Activated T-cell treated with anti-CD3 and anti-CD28 coated beads, Interleukin-2, amount 50 U/mL, for 24 hours (primary cell): ENCODE data around the gene C1orf141.
A peak's percentile ranks its signal among the peaks of the same experiment; 100 is the strongest.
"Not testable (repeated sequence)": the region's sequence is repeated elsewhere in the genome, so short reads cannot be mapped to it uniquely, and the experiment has no call there.

Source experiments
- DNase-seq: peaks from one replicate; pipeline ENCODE4 v3.0.0-alpha.2; 2020
- H3K27ac Mint-ChIP-seq: 2 replicates; pipeline ENCODE4 v1.8.0; 2020; ENCODE audit warnings: mild to moderate bottlenecking, mixed read lengths
- H3K27me3 Mint-ChIP-seq: 2 replicates; pipeline ENCODE4 v1.8.0; 2020; ENCODE audit warnings: mixed read lengths
- H3K36me3 Mint-ChIP-seq: 2 replicates; pipeline ENCODE4 v1.8.0; 2020; ENCODE audit warnings: low read depth, mixed read lengths
- H3K4me1 Mint-ChIP-seq: 2 replicates; pipeline ENCODE4 v1.8.0; 2020; ENCODE audit warnings: low read depth, mixed read lengths
- H3K4me3 Mint-ChIP-seq: 2 replicates; pipeline ENCODE4 v1.8.0; 2020; ENCODE audit warnings: mild to moderate bottlenecking, moderate library complexity, mixed read lengths
- H3K9me3 Mint-ChIP-seq: 2 replicates; pipeline ENCODE4 v1.8.0; 2020; ENCODE audit warnings: mixed read lengths

The C1orf141 gene

GRCh38 chr1:67088440-67088839 lies 46.3 kb downstream of the C1orf141 start:
- no peaks in the 10 kb centered on the region for H3K9me3 Mint-ChIP-seq
- H3K4me3 Mint-ChIP-seq = no peak overlapping the region
- H3K36me3 Mint-ChIP-seq = no peaks in the 10 kb centered on the region
- no peaks in the 10 kb centered on the region for H3K4me1 Mint-ChIP-seq
- no peak for DNase-seq
- H3K27me3 Mint-ChIP-seq = peaks cover 3% of the 10 kb centered on the region
- no peak overlapping the region for H3K27ac Mint-ChIP-seq

- no peak overlapping the region for H3K27ac Mint-ChIP-seq
These were observed 49.4 kb downstream of the C1orf141 start for GRCh38 chr1:67085326-67085725.

DNA sequence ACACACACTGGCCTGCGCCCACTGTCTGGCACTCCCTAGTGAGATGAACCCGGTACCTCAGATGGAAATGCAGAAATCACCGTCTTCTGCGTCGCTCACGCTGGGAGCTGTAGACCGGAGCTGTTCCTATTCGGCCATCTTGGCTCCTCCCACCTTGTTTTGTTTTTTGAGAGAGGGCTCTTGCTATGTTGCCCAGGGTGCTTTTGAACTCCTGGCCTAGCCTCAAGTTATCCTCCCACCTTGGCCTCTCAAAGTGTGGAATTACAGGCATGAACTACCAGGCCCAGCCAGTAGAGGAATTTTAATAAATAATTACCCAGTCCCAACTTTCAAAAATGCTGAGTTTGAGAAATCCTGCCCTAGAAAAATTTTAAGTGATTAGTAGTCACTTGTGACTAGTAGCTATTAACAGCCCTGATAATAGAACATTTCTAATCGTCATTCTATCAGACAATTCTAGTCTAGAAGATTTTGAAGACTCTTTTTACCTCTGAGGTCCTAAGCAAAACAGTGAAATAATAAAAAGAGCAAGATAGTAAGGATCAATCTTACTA lies 49.9 kb downstream of the C1orf141 start:
- Mint-ChIP-seq H3K4me1 (no peaks in the 10 kb centered on the region), H3K27me3 (no peaks in the 10 kb centered on the region), H3K4me3 (no peak overlapping the region), H3K27ac (no peak overlapping the region), H3K36me3 (no peaks in the 10 kb centered on the region), H3K9me3 (no peaks in the 10 kb centered on the region)
- DNase-seq = no peak

More at GRCh38 chr1:67085326-67085725, 49.4 kb downstream of the C1orf141 start:
- no peaks in the 10 kb centered on the region for H3K36me3 Mint-ChIP-seq
- H3K4me1 Mint-ChIP-seq = no peaks in the 10 kb centered on the region
- H3K4me3 Mint-ChIP-seq = no peak overlapping the region
- H3K27me3 Mint-ChIP-seq = no peaks in the 10 kb centered on the region
- no peaks in the 10 kb centered on the region for H3K9me3 Mint-ChIP-seq
- DNase-seq = no peak

DNA sequence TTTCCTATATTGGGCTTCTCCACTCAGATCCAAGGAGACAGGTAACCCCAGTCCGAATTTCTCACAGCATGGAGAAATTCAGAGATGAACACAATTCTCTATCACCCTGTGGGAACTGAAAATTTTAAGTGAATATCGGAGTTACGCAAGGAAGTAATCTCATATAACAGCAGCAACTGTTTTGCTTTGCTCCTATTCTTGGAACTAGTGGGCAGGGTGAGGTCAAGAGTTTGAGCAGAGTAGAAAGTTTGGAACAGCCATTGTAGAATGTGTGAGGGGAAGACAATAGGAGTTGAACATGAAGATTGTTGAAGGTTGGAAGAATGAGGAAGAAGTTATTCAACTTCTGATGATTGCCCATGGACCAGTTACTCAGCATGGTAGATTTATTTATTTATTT lies 56.5 kb downstream of the C1orf141 start:
- no peaks in the 10 kb centered on the region for H3K36me3 Mint-ChIP-seq
- H3K9me3 Mint-ChIP-seq = peaks cover 3% of the 10 kb centered on the region
- H3K4me3 Mint-ChIP-seq = no peak overlapping the region
- DNase-seq = no peak
- no peaks in the 10 kb centered on the region for H3K27me3 Mint-ChIP-seq
- H3K4me1 Mint-ChIP-seq = no peaks in the 10 kb centered on the region
- H3K27ac Mint-ChIP-seq = no peak overlapping the region

DNA sequence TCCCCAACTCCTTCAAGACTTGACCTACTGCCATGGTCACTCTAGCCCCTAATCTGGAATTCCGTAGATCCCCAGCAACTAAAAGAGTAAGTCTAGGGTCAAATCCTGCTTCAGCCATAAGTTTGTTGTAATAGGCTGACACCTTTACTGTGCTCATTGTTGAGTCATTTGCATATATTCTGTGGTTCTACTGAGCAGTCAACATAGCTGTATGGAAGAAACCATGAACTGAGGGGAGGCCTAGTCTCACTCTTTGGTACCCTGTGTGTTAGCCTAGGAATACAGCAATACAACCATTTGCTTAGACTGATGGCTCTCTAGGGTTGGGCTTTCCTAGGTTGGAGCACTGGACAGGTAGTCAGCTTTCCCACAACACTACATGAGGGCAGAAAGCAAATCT lies 57.2 kb downstream of the C1orf141 start:
- Mint-ChIP-seq H3K4me3 (no peak overlapping the region), H3K36me3 (no peaks in the 10 kb centered on the region), H3K4me1 (no peaks in the 10 kb centered on the region), H3K9me3 (peaks cover 10% of the 10 kb centered on the region), H3K27ac (no peak overlapping the region), H3K27me3 (peaks cover 3% of the 10 kb centered on the region)
- DNase-seq = no peak

DNA sequence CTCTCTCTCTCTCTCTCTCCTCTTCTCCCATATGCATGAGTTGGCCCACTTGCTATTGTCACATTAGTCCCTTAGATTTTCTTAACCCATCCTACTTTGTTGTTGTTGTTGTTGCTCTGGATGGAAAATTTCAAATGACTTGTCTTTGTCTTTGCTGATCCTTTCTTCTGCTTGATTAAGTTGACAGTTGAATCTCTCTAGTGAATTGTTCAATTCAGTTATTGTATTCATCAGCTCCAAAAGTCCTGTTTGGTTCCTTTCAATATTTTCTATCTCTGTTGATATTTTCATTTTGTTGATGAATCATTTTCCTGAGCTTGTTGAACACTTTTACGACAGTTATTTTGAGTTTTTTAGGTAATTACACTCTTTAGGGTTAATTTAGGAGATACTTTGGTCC lies 62.0 kb downstream of the C1orf141 start:
- no peaks in the 10 kb centered on the region for H3K4me1 Mint-ChIP-seq

DNA sequence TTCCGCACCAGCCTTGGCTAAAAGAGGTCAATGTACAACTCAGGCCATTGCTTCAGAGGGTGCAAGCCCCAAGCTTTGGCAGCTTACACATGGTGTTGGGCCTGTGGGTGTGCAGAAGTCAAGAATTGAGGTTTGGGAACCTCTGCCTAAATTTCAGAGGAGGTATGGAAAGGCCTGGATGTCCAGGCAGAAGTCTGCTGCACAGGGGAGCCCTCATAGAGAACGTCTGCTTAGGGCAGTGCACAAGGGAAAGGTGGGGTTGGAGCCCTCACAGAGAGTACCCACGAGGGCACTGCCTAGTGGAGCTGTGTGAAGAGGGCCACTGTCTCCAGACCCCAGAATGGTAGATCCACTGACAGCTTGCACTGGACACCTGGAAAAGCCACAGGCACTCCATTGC lies 67.1 kb downstream of the C1orf141 start:
- DNase-seq, H3K27me3 Mint-ChIP-seq, H3K4me1 Mint-ChIP-seq, H3K36me3 Mint-ChIP-seq, H3K27ac Mint-ChIP-seq, H3K4me3 Mint-ChIP-seq: not testable (repeated sequence)
- peaks cover 18% of the 10 kb centered on the region for H3K9me3 Mint-ChIP-seq

More for the DNA sequence above, 62.0 kb downstream of the C1orf141 start:
- H3K9me3 Mint-ChIP-seq = peaks cover 16% of the 10 kb centered on the region
- no peak for DNase-seq
- no peak overlapping the region for H3K27ac Mint-ChIP-seq
- peaks cover 6% of the 10 kb centered on the region for H3K27me3 Mint-ChIP-seq
- peaks cover 2% of the 10 kb centered on the region for H3K36me3 Mint-ChIP-seq
- H3K4me3 Mint-ChIP-seq = no peak overlapping the region

DNA sequence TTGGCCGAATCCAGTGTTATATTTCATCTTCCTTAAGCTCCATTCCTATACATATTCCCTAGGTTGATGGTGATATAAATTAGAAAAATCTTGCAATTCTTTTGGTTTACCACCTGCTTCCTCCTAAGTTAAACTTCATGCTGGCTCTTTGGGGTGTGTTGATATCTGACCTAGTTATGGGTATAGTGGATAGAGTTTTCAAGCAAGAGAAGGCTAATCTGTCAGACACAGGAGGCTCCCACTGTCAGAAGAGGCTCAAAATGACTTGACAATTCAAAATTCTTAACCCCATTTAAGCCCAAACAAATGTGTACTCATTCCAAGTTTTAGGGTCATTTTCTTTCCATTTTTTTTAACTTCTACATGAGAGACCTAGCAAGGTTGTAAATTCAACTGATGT lies 72.4 kb downstream of the C1orf141 start:
- Mint-ChIP-seq H3K27me3 (peaks cover 2% of the 10 kb centered on the region), H3K36me3 (peaks cover 3% of the 10 kb centered on the region), H3K4me1 (no peaks in the 10 kb centered on the region), H3K27ac (no peak overlapping the region), H3K4me3 (no peak overlapping the region), H3K9me3 (peaks cover 5% of the 10 kb centered on the region)
- DNase-seq = no peak

- Mint-ChIP-seq H3K9me3 (no peaks in the 10 kb centered on the region), H3K27ac (no peak overlapping the region), H3K36me3 (no peaks in the 10 kb centered on the region), H3K27me3 (peaks cover 2% of the 10 kb centered on the region), H3K4me1 (no peaks in the 10 kb centered on the region), H3K4me3 (no peak overlapping the region)
- DNase-seq = no peak
These were observed 73.5 kb downstream of the C1orf141 start for GRCh38 chr1:67061266-67061665.

GRCh38 chr1:67060811-67061218 lies 74.0 kb downstream of the C1orf141 start:
- H3K27me3 Mint-ChIP-seq = peaks cover 2% of the 10 kb centered on the region
- no peak for DNase-seq
- H3K4me3 Mint-ChIP-seq = no peak overlapping the region
- H3K9me3 Mint-ChIP-seq = no peaks in the 10 kb centered on the region
- H3K4me1 Mint-ChIP-seq = no peaks in the 10 kb centered on the region
- no peak overlapping the region for H3K27ac Mint-ChIP-seq
- H3K36me3 Mint-ChIP-seq = no peaks in the 10 kb centered on the region

DNA sequence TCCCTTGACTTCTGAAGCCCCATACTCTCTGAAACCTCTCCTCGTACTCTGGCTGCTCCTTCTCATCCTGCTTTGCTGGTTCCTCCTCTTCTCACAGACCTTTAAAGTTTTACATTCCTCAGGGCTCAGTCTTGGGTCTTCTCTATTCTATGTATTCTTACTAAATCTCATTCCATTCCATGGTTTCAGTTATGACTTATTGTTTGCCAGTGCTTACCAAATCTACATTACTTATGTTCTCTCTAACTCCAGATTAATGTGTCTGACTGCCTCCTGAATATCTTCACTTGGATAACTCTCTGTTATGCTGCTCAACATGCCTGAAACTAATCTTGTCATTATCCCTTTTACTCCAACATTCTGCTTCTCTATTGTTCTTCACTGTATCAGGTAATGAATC lies 75.4 kb downstream of the C1orf141 start:
- no peaks in the 10 kb centered on the region for H3K9me3 Mint-ChIP-seq
- no peaks in the 10 kb centered on the region for H3K36me3 Mint-ChIP-seq
- DNase-seq = no peak
- no peaks in the 10 kb centered on the region for H3K27me3 Mint-ChIP-seq
- no peak overlapping the region for H3K27ac Mint-ChIP-seq
- no peak overlapping the region for H3K4me3 Mint-ChIP-seq
- H3K4me1 Mint-ChIP-seq = peaks cover 5% of the 10 kb centered on the region

GRCh38 chr1:67058761-67059160 lies 76.0 kb downstream of the C1orf141 start:
- no peak for DNase-seq
- no peak overlapping the region for H3K27ac Mint-ChIP-seq
- H3K27me3 Mint-ChIP-seq = no peaks in the 10 kb centered on the region
- no peaks in the 10 kb centered on the region for H3K9me3 Mint-ChIP-seq
- peaks cover under 1% of the 10 kb centered on the region for H3K36me3 Mint-ChIP-seq
- H3K4me1 Mint-ChIP-seq = peaks cover 7% of the 10 kb centered on the region
- no peak overlapping the region for H3K4me3 Mint-ChIP-seq

GRCh38 chr1:67058242-67058641 lies 76.5 kb downstream of the C1orf141 start:
- H3K27ac Mint-ChIP-seq = no peak overlapping the region
- H3K4me3 Mint-ChIP-seq = no peak overlapping the region

GRCh38 chr1:67053785-67054772 lies 80.7 kb downstream of the C1orf141 start, which contains the start of gene SLC35D1:
Gene SLC35D1 (minus strand): TSS chr1:67054148. CDS start chr1:67054013, 135 bp downstream.
- peak within 1 kb of the TSS; percentile 95 for H3K27ac Mint-ChIP-seq
- peaks cover 26% of the 10 kb centered on the region for H3K4me1 Mint-ChIP-seq
- no peaks in the 10 kb centered on the region for H3K9me3 Mint-ChIP-seq
- no peaks in the 10 kb centered on the region for H3K27me3 Mint-ChIP-seq
- H3K4me3 Mint-ChIP-seq = peak within 1 kb of the TSS; percentile 80
- H3K36me3 Mint-ChIP-seq = peaks cover 40% of the 10 kb centered on the region
- peak; percentile 87 for DNase-seq

More at GRCh38 chr1:67058242-67058641, 76.5 kb downstream of the C1orf141 start:
- Mint-ChIP-seq H3K36me3 (peaks cover 3% of the 10 kb centered on the region), H3K9me3 (no peaks in the 10 kb centered on the region), H3K4me1 (peaks cover 7% of the 10 kb centered on the region), H3K27me3 (no peaks in the 10 kb centered on the region)
- no peak for DNase-seq

DNA sequence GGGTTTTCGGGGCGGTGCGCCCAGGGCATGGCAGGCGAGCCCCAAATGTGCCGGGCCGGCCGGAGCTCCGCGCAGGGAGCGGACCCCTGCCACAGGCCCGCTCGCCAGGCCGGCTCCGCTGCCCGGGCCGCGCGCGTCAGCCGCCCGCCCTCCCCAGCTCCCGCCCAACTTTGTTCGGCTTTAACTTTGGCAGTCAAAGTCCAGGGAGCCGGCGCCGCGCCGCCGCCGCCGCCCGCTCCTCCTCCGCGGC lies 81.3 kb downstream of the C1orf141 start:
- Mint-ChIP-seq H3K27ac (peak overlapping the region; percentile 95), H3K4me3 (peak overlapping the region; percentile 80), H3K27me3 (no peaks in the 10 kb centered on the region), H3K36me3 (peaks cover 46% of the 10 kb centered on the region), H3K4me1 (peaks cover 26% of the 10 kb centered on the region), H3K9me3 (no peaks in the 10 kb centered on the region)
- DNase-seq = no peak
